OCI-LY3 (cell line): ENCODE data around the gene TMEM242.

Experiments used
- CTCF ChIP-seq: fragments of 200-600, 300-600 bp; sonication (generic); IDR thresholded peaks from 2 replicates; pipeline ENCODE4 v1.5.1; 2014; ENCODE audit warnings: antibody characterized with exemption, low read length, low read depth
- EZH2phosphoT487 ChIP-seq: fragments of 200-600 bp; shearing (Covaris generic); IDR thresholded peaks from 2 replicates; pipeline ENCODE4 v1.6.1; 2018; ENCODE audit warnings: antibody characterized with exemption, mixed run types, low read depth

GRCh38 chr6:157293780-157294179 is 29.5 kb downstream of the TMEM242 start:
- TF ChIP-seq EZH2phosphoT487: no peak
- TF ChIP-seq CTCF: no peak
